Measurements from ENCODE around the gene CPA1.

Gene CPA1

DNA sequence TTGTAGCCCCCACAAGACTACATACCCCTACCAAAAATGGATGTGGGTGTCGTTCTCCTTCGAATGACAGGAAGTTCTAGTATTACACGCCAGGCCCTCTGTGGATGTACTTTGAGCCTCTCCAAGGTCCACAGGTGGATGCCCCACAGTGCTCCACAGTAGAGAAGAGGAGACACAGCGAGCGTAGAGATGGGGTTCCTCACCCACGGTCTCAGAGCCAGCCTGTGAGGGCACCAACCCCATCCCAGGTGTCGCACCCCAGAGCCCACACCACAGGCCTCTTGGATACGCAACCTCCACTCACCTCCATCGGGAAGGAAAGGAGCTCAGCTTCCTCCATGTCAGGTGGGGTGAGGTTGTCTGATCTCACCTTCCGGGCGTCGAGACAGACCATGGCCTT is 33.4 kb upstream of the CPA1 start:
- Histone ChIP-seq H4K20me1 (ENCODE audit: insufficient read depth, low read length) (no peaks in the 10 kb centered on the region), H3K36me3 (replicated peaks; ENCODE audit: low read depth, low read length) (no peaks in the 10 kb centered on the region), H3K4me1 (ENCODE audit: low read length) (peaks cover 8% of the 10 kb centered on the region), H3K27me3 (ENCODE audit: low read depth, low read length) (peaks cover 4% of the 10 kb centered on the region), H2AFZ (ENCODE audit: low read depth, low read length) (no peak overlapping the region), H3K4me3 (ENCODE audit: low read length) (no peak overlapping the region), H3K4me2 (ENCODE audit: low read length) (no peak overlapping the region), H3K27ac (ENCODE audit: low read length) (no peak overlapping the region), H3K9me3 (ENCODE audit: insufficient read depth, low read length) (no peaks in the 10 kb centered on the region), H3K9ac (ENCODE audit: low read length) (no peak overlapping the region), H3K79me2 (ENCODE audit: low read length) (no peaks in the 10 kb centered on the region)
- TF ChIP-seq, protein P1, sequence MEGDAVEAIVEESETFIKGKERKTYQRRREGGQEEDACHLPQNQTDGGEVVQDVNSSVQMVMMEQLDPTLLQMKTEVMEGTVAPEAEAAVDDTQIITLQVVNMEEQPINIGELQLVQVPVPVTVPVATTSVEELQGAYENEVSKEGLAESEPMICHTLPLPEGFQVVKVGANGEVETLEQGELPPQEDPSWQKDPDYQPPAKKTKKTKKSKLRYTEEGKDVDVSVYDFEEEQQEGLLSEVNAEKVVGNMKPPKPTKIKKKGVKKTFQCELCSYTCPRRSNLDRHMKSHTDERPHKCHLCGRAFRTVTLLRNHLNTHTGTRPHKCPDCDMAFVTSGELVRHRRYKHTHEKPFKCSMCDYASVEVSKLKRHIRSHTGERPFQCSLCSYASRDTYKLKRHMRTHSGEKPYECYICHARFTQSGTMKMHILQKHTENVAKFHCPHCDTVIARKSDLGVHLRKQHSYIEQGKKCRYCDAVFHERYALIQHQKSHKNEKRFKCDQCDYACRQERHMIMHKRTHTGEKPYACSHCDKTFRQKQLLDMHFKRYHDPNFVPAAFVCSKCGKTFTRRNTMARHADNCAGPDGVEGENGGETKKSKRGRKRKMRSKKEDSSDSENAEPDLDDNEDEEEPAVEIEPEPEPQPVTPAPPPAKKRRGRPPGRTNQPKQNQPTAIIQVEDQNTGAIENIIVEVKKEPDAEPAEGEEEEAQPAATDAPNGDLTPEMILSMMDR (IDR thresholded peaks at IDR 0.05; ENCODE audit: low read depth, low read length), result no peak
- no peak for TF ChIP-seq EZH2phosphoT487 (IDR thresholded peaks at IDR 0.05; ENCODE audit: low read depth)

- Histone ChIP-seq H3K9ac (ENCODE audit: low read length) (no peak overlapping the region), H3K4me1 (ENCODE audit: low read length) (peaks cover 8% of the 10 kb centered on the region), H4K20me1 (ENCODE audit: insufficient read depth, low read length) (no peaks in the 10 kb centered on the region), H2AFZ (ENCODE audit: low read depth, low read length) (no peak overlapping the region), H3K79me2 (ENCODE audit: low read length) (no peaks in the 10 kb centered on the region), H3K36me3 (replicated peaks; ENCODE audit: low read depth, low read length) (no peaks in the 10 kb centered on the region), H3K4me3 (ENCODE audit: low read length) (no peak overlapping the region), H3K27ac (ENCODE audit: low read length) (no peak overlapping the region), H3K27me3 (ENCODE audit: low read depth, low read length) (no peaks in the 10 kb centered on the region; the same call in 1 of the 2 replicates), H3K4me2 (ENCODE audit: low read length) (no peak overlapping the region), H3K9me3 (ENCODE audit: insufficient read depth, low read length) (no peaks in the 10 kb centered on the region)
- TF ChIP-seq, protein P1 (IDR thresholded peaks at IDR 0.05; ENCODE audit: low read depth, low read length), result no peak
- TF ChIP-seq EZH2phosphoT487 (IDR thresholded peaks at IDR 0.05; ENCODE audit: low read depth), result no peak
Observed at GRCh38 chr7:130349911-130350782, 30.1 kb upstream of the CPA1 start.

GRCh38 chr7:130350945-130351790 is 29.1 kb upstream of the CPA1 start:
- no peak overlapping the region for H2AFZ ChIP-seq (ENCODE audit: low read depth, low read length)

More at GRCh38 chr7:130350945-130351790, 29.1 kb upstream of the CPA1 start:
- H4K20me1 ChIP-seq (ENCODE audit: insufficient read depth, low read length), result no peaks in the 10 kb centered on the region
- no peaks in the 10 kb centered on the region; the same call in 1 of the 2 replicates for H3K27me3 ChIP-seq (ENCODE audit: low read depth, low read length)
- no peaks in the 10 kb centered on the region for H3K36me3 ChIP-seq (replicated peaks; ENCODE audit: low read depth, low read length)
- no peaks in the 10 kb centered on the region for H3K79me2 ChIP-seq (ENCODE audit: low read length)
- TF ChIP-seq EZH2phosphoT487 (IDR thresholded peaks at IDR 0.05; ENCODE audit: low read depth), result no peak
- TF ChIP-seq, protein P1 (IDR thresholded peaks at IDR 0.05; ENCODE audit: low read depth, low read length), result no peak
- H3K4me2 ChIP-seq (ENCODE audit: low read length), result no peak overlapping the region
- H3K9ac ChIP-seq (ENCODE audit: low read length), result no peak overlapping the region
- H3K27ac ChIP-seq (ENCODE audit: low read length), result no peak overlapping the region
- no peaks in the 10 kb centered on the region for H3K9me3 ChIP-seq (ENCODE audit: insufficient read depth, low read length)
- peaks cover 8% of the 10 kb centered on the region for H3K4me1 ChIP-seq (ENCODE audit: low read length)
- no peak overlapping the region for H3K4me3 ChIP-seq (ENCODE audit: low read length)

Data from OCI-LY3 (cell line).